K562 (cell line): ENCODE results near the gene ZSWIM1. TPM values are rescaled to one million over a fixed set of nuclear protein-coding genes. Genes with fewer than 3 reads are reported as not detected.

Experiments
- MGA ChIP-seq: fragments of 450-650 bp; IDR thresholded peaks from 2 replicates; pipeline ENCODE4 v1.6.1; 2016; ENCODE audit warnings: mild to moderate bottlenecking, moderate library complexity
- polyA plus RNA-seq, 8 experiments: library from polyadenylated mRNA; depleted of rRNA in 4 of 8; stranded (reverse) in 5 of 8; unstranded in 3 of 8; fragments of >200 nt; fragmentation: Nextera tagmentation in 2 of 8; fragmentation: Illumina TruSeq in 1 of 8; extraction: Ambion mirVana in 2 of 8; extraction: Trizol in 1 of 8; gene quantifications; 2 replicates each; pipeline versions ENCODE4 v1.2.1 to v1.2.3, GENCODE V29; 2011 to 2014; ENCODE audit warnings: inconsistent platforms in 1 of 8, missing spikeins in 1 of 8
- total RNA-seq, 7 experiments: library from RNA; depleted of rRNA in 6 of 7; stranded (reverse); fragments of >200 nt in 6 of 7; fragmentation: Illumina TruSeq in 2 of 7; extraction: Trizol in 2 of 7; gene quantifications; 2 replicates each; pipeline versions ENCODE4 v1.2.1 to v1.2.3, GENCODE V29; 2011 to 2021; ENCODE audit warnings: low replicate concordance in 1 of 7
- TF ChIP-seq, protein P1 (sequence below): fragments of 200-600 bp; sonication (generic); IDR thresholded peaks from one replicate; pipeline ENCODE4 v1.6.1; 2012; ENCODE audit warnings: mild to moderate bottlenecking, low read depth, low read length, inconsistent platforms

ZSWIM1 gene
- total and polyA plus RNA-seq, 9 of the 15 experiments (the other 6 are each of a cell fraction or from before 2014, with no cell fraction given): 2.5 to 15.6 (median 9.5) TPM

DNA sequence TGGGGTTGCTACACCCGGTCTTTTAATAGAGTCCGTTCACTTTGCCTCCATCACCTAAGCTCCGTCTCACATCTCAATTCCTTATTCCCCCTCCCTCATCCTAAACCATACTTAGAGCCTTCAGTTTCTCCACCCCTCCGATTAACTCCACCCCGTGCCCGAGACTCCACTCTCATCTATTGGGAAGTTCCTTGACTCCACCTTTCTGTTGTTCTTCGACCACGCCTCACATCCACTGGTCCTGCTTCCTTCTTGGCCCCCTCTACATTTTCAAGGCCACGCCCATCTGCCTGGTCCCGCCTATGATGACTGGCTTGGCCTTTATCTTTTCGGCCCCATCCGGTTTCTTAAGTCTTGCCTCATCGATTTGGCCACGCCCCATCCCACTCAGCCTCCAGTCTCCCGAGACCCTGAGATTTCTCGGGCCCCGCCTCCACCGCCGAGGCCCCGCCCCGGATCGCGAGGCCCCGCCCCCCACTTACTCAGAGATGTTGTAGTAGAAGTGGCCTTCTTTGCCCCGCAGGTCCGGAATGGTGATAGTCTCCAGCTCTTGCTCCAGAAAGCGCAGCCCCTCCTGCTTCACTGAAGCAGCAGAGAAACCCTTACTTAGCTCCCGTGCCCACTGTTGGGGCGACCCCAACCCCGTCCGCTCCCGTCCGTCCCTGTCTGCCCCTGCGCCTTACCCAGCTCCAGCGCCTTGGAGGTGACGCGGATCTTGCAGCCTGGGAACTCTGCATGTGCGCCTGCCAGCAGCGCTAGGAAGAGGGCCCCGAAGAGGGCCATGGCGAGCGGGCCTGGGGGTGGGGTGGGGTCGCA lies 29.9 kb downstream of the ZSWIM1 start (continued):
- TF ChIP-seq, protein P1, sequence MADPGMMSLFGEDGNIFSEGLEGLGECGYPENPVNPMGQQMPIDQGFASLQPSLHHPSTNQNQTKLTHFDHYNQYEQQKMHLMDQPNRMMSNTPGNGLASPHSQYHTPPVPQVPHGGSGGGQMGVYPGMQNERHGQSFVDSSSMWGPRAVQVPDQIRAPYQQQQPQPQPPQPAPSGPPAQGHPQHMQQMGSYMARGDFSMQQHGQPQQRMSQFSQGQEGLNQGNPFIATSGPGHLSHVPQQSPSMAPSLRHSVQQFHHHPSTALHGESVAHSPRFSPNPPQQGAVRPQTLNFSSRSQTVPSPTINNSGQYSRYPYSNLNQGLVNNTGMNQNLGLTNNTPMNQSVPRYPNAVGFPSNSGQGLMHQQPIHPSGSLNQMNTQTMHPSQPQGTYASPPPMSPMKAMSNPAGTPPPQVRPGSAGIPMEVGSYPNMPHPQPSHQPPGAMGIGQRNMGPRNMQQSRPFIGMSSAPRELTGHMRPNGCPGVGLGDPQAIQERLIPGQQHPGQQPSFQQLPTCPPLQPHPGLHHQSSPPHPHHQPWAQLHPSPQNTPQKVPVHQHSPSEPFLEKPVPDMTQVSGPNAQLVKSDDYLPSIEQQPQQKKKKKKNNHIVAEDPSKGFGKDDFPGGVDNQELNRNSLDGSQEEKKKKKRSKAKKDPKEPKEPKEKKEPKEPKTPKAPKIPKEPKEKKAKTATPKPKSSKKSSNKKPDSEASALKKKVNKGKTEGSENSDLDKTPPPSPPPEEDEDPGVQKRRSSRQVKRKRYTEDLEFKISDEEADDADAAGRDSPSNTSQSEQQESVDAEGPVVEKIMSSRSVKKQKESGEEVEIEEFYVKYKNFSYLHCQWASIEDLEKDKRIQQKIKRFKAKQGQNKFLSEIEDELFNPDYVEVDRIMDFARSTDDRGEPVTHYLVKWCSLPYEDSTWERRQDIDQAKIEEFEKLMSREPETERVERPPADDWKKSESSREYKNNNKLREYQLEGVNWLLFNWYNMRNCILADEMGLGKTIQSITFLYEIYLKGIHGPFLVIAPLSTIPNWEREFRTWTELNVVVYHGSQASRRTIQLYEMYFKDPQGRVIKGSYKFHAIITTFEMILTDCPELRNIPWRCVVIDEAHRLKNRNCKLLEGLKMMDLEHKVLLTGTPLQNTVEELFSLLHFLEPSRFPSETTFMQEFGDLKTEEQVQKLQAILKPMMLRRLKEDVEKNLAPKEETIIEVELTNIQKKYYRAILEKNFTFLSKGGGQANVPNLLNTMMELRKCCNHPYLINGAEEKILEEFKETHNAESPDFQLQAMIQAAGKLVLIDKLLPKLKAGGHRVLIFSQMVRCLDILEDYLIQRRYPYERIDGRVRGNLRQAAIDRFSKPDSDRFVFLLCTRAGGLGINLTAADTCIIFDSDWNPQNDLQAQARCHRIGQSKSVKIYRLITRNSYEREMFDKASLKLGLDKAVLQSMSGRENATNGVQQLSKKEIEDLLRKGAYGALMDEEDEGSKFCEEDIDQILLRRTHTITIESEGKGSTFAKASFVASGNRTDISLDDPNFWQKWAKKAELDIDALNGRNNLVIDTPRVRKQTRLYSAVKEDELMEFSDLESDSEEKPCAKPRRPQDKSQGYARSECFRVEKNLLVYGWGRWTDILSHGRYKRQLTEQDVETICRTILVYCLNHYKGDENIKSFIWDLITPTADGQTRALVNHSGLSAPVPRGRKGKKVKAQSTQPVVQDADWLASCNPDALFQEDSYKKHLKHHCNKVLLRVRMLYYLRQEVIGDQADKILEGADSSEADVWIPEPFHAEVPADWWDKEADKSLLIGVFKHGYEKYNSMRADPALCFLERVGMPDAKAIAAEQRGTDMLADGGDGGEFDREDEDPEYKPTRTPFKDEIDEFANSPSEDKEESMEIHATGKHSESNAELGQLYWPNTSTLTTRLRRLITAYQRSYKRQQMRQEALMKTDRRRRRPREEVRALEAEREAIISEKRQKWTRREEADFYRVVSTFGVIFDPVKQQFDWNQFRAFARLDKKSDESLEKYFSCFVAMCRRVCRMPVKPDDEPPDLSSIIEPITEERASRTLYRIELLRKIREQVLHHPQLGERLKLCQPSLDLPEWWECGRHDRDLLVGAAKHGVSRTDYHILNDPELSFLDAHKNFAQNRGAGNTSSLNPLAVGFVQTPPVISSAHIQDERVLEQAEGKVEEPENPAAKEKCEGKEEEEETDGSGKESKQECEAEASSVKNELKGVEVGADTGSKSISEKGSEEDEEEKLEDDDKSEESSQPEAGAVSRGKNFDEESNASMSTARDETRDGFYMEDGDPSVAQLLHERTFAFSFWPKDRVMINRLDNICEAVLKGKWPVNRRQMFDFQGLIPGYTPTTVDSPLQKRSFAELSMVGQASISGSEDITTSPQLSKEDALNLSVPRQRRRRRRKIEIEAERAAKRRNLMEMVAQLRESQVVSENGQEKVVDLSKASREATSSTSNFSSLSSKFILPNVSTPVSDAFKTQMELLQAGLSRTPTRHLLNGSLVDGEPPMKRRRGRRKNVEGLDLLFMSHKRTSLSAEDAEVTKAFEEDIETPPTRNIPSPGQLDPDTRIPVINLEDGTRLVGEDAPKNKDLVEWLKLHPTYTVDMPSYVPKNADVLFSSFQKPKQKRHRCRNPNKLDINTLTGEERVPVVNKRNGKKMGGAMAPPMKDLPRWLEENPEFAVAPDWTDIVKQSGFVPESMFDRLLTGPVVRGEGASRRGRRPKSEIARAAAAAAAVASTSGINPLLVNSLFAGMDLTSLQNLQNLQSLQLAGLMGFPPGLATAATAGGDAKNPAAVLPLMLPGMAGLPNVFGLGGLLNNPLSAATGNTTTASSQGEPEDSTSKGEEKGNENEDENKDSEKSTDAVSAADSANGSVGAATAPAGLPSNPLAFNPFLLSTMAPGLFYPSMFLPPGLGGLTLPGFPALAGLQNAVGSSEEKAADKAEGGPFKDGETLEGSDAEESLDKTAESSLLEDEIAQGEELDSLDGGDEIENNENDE: no peak
- no peak; the same call in 1 of the 2 replicates for TF ChIP-seq MGA
